Measurements from ENCODE around the gene STXBP5.
"Not testable (repeated sequence)": the region's sequence is repeated elsewhere in the genome, so short reads cannot be mapped to it uniquely, and the experiment has no call there.

The STXBP5 gene

DNA sequence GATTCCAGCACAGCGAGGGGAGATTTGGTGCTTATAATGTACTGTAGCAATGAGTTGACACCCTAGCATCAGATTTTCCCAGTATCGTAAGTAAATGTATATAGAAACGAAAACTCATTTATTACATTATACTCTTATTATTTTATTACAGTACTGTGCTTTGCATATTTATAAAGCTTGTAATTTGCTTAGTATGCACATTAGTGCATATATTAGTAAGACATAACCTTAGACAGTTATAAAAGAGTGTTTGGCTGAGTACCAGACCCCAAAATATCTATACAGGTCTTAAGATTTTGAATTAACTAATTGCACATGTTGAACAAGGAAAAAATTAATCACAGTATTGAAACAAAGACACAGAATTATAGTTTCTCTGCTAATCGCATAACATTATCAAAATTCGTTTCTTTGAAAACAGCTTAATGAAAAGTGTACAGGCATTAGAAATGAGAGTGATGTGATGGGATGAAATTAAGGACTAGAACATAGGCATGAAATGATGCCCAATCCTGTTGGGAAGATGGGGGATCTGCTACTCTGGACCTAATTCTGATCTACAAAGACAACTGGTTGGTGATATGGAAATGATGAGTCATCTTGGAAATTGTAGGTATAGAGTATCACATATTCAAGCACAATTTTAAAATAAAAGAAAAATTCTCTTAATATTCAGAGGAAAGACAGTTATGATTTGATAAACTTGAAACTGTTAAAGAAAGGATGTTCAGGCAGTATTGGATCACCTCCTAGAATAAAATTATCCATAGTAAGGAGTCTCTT, 42.8 kb downstream of the STXBP5 start:
- DNase-seq (ENCODE audit: low read depth) = no peak

GRCh38 chr6:147248859-147249258, 44.6 kb downstream of the STXBP5 start:
- no peak for DNase-seq (ENCODE audit: low read depth)

GRCh38 chr6:147251072-147251471, 46.9 kb downstream of the STXBP5 start:
- DNase-seq (ENCODE audit: low read depth) = no peak

- not testable (repeated sequence) for DNase-seq (ENCODE audit: low read depth)
Measured at GRCh38 chr6:147254929-147255473, 50.8 kb downstream of the STXBP5 start.

- no peak for DNase-seq (ENCODE audit: low read depth)
Measured at GRCh38 chr6:147255948-147256674, 51.9 kb downstream of the STXBP5 start.

GRCh38 chr6:147257760-147258159, 53.5 kb downstream of the STXBP5 start:
- no peak for DNase-seq (ENCODE audit: low read depth)

DNA sequence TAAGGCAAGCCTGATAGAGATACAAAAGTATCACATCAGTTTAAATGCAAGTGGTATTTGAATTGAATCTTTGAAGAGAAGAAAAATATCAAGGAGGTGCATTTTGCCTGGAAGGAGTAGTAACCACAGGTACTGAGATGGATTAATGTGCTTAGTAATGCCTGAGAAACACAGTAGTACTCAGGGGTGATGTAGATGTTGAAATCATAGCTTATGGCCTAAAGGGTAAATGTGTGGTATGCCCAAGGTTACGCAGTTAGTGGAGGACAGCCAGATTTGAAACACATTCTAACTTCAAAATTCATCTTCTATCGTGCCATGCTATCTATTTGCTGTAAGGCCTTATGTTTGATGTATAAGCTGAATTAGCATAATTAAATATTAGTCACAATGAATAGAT, 55.9 kb downstream of the STXBP5 start:
- DNase-seq (ENCODE audit: low read depth) = no peak

DNA sequence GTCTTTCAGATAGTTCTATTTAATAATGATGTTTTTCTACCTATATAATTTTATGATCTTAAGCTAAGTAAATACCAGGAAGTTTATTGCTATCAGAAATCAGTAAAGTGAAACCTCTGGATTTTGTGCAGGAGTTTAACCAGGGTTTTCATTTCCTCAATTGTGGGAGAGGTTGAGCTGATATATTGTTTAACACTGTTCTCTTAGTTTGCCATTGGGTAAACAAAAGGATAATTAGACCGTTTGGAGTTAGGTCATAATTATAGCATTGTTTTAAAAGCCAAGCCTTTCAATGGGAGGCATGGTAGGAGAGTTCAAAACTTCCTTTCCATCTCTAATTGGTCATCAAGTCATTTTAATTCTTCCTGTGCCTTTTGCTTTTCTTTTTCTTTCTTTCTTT, 58.7 kb downstream of the STXBP5 start:
- DNase-seq (ENCODE audit: low read depth) = no peak

DNA sequence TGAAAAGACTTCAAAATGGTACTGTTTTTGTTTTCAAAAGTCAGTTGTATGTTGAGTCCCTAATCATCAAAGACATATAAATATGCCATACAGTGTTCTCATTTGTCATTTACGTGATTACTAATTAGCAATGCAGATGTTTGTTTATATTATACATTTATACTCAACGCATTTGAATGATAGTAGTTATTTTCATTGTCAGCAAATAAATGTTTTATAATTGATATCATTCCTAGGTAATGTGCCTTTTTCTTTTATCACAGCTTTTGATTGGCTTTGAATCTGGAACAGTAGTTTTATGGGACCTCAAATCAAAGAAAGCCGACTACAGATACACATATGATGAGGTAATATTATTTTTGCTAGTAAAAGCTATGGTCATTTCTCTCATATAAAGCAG, 62.6 kb downstream of the STXBP5 start:
- no peak for DNase-seq (ENCODE audit: low read depth)

GRCh38 chr6:147267658-147268057, 63.4 kb downstream of the STXBP5 start:
- no peak for DNase-seq (ENCODE audit: low read depth)

GRCh38 chr6:147268254-147268653, 64.0 kb downstream of the STXBP5 start:
- DNase-seq (ENCODE audit: low read depth) = no peak

- no peak for DNase-seq (ENCODE audit: low read depth)
Measured at GRCh38 chr6:147274012-147274411, 69.8 kb downstream of the STXBP5 start.

- no peak for DNase-seq (ENCODE audit: low read depth)
Measured at GRCh38 chr6:147274776-147275175, 70.6 kb downstream of the STXBP5 start.

GRCh38 chr6:147278891-147279290, 74.7 kb downstream of the STXBP5 start:
- DNase-seq (ENCODE audit: low read depth) = no peak

- no peak for DNase-seq (ENCODE audit: low read depth)
Measured at GRCh38 chr6:147279427-147279826, 75.2 kb downstream of the STXBP5 start.

DNA sequence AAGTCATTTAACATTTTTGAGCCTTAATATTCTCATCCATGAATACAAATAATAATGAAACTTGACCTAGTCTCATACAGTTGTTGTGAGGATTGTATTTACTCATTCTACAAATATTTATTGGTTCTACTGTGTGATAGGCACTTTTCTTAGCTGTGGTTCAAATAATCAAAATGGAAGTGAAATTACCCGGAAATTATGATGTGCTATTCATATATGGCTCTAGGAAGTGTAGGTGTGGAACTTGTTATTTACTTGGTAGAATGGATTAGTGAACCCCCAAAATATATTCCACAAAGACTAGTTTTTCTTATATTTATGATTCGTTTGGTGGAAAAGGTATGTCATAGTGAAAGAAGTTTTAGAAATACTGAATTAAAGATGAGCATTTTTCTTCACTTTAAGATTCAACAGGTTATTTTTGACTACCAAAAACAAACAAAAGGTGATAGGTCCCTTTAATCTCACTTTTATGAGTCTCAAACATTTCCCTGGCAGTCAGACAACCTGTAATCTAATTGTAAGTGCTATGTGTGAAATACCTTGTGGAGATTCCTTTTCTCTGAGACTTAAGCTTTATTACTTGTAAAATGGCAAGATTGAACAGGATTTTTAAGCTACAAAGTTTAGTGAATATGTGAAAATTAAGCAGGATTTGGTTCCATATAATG, 77.8 kb downstream of the STXBP5 start:
- DNase-seq (ENCODE audit: low read depth) = no peak

GRCh38 chr6:147282566-147282959, 78.3 kb downstream of the STXBP5 start:
- no peak for DNase-seq (ENCODE audit: low read depth)

DNA sequence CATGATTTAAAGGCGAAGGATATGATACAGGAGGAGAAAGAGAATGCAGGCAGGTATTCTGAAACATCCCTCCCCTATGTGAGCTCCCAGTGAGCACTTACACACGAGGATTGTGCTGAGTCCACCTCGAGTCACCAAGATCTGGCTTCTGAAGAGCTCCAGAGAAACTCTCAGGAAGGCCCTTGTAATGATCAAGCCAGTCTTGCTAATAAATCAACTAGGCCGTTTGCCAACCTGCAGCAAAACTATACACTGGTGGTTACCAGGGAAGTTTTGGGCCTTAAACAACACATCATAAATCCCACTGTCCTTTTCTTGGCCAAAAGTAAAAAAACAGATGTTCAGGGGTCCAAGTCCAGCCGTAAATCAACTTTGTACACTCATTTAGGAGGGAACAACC, 79.2 kb downstream of the STXBP5 start:
- no peak for DNase-seq (ENCODE audit: low read depth)

- no peak for DNase-seq (ENCODE audit: low read depth)
Measured at GRCh38 chr6:147285087-147285855, 81.1 kb downstream of the STXBP5 start.

GRCh38 chr6:147287869-147288271, 83.7 kb downstream of the STXBP5 start:
- DNase-seq (ENCODE audit: low read depth) = no peak

DNA sequence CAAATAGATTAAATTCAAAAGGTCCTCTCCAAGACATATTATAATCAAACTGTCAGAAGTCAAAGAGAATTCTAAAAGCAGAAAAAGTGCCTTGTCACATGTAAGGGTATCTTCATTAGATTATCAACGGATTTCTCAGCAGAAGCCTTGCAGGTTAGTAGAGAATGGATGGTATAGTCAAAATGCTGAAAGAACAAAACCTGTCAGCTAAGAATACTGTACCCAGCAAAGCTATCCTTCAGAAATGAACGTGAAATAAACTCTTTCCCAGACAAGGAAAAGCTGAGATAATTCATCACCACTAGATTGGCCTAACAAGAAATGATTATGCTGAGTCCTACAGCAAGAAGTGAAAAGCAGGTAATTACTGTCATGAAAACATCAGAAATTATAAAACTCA, 92.9 kb downstream of the STXBP5 start:
- no peak for DNase-seq (ENCODE audit: low read depth)

Measured in activated T-cell treated with anti-CD3 and anti-CD28 coated beads for 48 hours (primary cell).